Measurements from ENCODE around the gene FAM184B. TPM values are rescaled to one million over a fixed set of nuclear protein-coding genes. Genes with fewer than 3 reads are reported as not detected.

Gene FAM184B
- total RNA-seq, 4 donors from 2014 or later: 0.11 to 0.53 (median 0.49) TPM; not detected in 1

DNA sequence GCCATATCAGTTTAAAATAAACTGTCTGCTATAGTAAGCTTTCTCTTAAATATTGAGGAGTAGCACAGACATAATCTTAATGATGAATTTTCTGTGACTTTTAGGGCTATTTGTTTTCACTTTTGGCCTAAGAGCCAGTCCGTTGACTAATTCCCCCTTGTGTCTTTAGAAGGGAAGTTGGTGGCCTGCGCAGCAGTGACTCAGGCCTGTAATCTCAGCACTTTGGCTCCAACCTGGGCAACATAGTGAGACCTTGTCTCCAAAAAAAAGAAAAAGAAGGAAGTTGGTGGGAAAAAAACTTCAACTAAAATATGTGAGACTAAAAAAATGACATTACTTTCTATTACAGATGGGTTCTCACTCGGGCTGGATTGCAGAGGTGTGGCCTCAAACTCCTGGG is 32.7 kb upstream of the FAM184B start:
- no peaks in the 10 kb centered on the region for H3K27me3 ChIP-seq
- H3K36me3 ChIP-seq: no peaks in the 10 kb centered on the region
- in situ Hi-C loops (cut with MboI; ENCODE audit: low sequenced_read_pairs in 4 of 4): loop anchor here (10.0 to 25.0 kb wide), 4 partner anchors 198 to 781 kb away; partner anchors contain the start of gene LCORL (in 2 of the 4)
- peaks cover 13 to 17% of the 10 kb centered on the region in 2 donors for H3K4me1 ChIP-seq
- intact Hi-C loops (cut with DNase I; ENCODE audit: low total_unique reads): no loop called here
- H3K27ac ChIP-seq: no peak overlapping the region
- ATAC-seq: no peak
- no peak for DNase-seq
- H3K4me3 ChIP-seq: no peak overlapping the region
- H3K9me3 ChIP-seq: no peaks in the 10 kb centered on the region
- TF ChIP-seq, protein P1, sequence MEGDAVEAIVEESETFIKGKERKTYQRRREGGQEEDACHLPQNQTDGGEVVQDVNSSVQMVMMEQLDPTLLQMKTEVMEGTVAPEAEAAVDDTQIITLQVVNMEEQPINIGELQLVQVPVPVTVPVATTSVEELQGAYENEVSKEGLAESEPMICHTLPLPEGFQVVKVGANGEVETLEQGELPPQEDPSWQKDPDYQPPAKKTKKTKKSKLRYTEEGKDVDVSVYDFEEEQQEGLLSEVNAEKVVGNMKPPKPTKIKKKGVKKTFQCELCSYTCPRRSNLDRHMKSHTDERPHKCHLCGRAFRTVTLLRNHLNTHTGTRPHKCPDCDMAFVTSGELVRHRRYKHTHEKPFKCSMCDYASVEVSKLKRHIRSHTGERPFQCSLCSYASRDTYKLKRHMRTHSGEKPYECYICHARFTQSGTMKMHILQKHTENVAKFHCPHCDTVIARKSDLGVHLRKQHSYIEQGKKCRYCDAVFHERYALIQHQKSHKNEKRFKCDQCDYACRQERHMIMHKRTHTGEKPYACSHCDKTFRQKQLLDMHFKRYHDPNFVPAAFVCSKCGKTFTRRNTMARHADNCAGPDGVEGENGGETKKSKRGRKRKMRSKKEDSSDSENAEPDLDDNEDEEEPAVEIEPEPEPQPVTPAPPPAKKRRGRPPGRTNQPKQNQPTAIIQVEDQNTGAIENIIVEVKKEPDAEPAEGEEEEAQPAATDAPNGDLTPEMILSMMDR (IDR thresholded peaks at IDR 0.05 in 4 of 5, conservative IDR thresholded peaks at IDR 0.05 in 1 of 5): no peak
- no peak for TF ChIP-seq POLR2A (IDR thresholded peaks at IDR 0.05)

DNA sequence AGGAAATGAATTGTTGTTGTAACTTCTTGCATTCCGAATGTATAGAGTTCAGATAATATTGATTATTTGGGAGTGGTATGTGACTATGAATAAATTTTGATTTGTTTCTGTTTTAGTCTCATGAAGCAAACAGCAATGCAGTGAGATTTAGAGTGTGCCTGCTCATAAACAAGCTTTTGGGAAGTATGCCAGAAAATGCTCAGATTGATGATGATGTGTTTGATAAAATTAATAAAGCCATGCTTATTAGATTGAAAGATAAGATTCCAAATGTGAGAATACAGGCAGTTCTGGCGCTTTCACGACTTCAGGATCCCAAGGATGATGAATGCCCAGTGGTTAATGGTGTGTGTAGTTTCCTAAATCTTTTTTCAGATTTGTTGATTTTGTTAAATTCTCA is 31.4 kb upstream of the FAM184B start:
- no peaks in the 10 kb centered on the region for H3K36me3 ChIP-seq
- intact Hi-C loops (cut with DNase I; ENCODE audit: low total_unique reads): no loop called here
- H3K27me3 ChIP-seq: no peaks in the 10 kb centered on the region
- in situ Hi-C loops (cut with MboI; ENCODE audit: low sequenced_read_pairs in 4 of 4): loop anchor here (10.0 to 25.0 kb wide), 4 partner anchors 200 to 782 kb away; partner anchors contain the start of gene LCORL (in 2 of the 4)
- H3K4me3 ChIP-seq: no peak overlapping the region
- H3K27ac ChIP-seq: no peak overlapping the region
- TF ChIP-seq POLR2A (IDR thresholded peaks at IDR 0.05): no peak
- TF ChIP-seq, protein P1 (IDR thresholded peaks at IDR 0.05 in 4 of 5, conservative IDR thresholded peaks at IDR 0.05 in 1 of 5): no peak
- peaks cover 26 to 30% of the 10 kb centered on the region in 2 donors for H3K4me1 ChIP-seq
- DNase-seq (no peak), ATAC-seq (no peak)
- no peaks in the 10 kb centered on the region for H3K9me3 ChIP-seq

DNA sequence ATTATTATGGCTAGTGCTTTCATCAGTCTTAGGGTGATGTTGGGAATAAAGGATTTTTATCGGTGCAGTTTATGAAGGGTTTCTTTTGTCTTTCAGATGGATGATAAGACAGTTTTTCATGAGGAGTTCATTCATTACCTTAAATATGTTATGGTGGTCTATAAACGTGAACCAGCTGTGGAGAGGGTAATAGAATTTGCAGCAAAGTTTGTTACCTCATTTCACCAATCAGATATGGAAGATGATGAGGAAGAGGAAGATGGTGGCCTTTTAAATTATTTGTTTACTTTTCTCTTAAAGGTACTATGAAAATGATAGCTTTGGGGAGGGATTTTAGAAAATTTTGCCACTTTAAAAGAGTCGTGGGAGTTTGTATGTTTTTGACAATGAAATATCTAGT is 30.7 kb upstream of the FAM184B start:
- DNase-seq (no peak), ATAC-seq (no peak)
- no peaks in the 10 kb centered on the region for H3K27me3 ChIP-seq
- in situ Hi-C loops (cut with MboI; ENCODE audit: low sequenced_read_pairs in 4 of 4) (loop anchor here (10.0 to 25.0 kb wide), 4 partner anchors 200 to 783 kb away; partner anchors contain the start of gene LCORL (in 2 of the 4)), intact Hi-C loops (cut with DNase I; ENCODE audit: low total_unique reads) (no loop called here)
- no peaks in the 10 kb centered on the region for H3K9me3 ChIP-seq
- no peak for TF ChIP-seq POLR2A (IDR thresholded peaks at IDR 0.05)
- TF ChIP-seq, protein P1 (IDR thresholded peaks at IDR 0.05 in 4 of 5, conservative IDR thresholded peaks at IDR 0.05 in 1 of 5): no peak
- no peak overlapping the region for H3K27ac ChIP-seq
- no peak overlapping the region for H3K4me3 ChIP-seq
- H3K4me1 ChIP-seq: peaks cover 33 to 37% of the 10 kb centered on the region in 2 donors
- no peaks in the 10 kb centered on the region for H3K36me3 ChIP-seq

DNA sequence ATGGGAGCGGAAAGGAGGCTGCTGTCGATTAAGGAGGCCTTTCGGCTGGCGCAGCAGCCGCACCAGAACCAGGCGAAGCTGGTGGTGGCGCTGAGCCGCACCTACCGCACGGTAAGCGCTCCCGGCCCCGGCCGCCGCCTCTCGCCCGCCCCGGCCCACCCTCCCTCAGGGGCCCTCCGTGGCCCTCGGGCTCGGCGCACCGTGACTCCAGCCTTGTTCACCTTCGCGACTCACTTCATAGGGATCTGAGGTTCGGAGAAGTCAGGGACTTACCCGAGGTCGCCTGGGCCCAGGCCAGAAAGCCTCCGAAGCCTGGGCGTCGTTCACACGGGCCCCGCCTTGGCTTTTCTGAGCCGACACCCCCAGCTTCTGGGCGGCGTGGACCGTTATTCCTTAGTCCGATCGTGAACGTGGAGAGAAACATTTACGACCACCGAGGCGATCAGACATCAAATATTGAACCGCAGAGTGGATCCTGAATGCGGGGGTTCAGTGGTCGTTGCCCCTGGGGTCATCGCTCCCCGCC is 29.7 kb upstream of the FAM184B start:
- TF ChIP-seq, protein P1 (IDR thresholded peaks at IDR 0.05 in 4 of 5, conservative IDR thresholded peaks at IDR 0.05 in 1 of 5): no peak
- no peak for TF ChIP-seq POLR2A (IDR thresholded peaks at IDR 0.05)
- intact Hi-C loops (cut with DNase I; ENCODE audit: low total_unique reads): no loop called here
- no peaks in the 10 kb centered on the region for H3K27me3 ChIP-seq
- peaks cover 43 to 47% of the 10 kb centered on the region in 2 donors for H3K4me1 ChIP-seq
- peak overlapping the region; percentile 78 to 91 (median 84) for H3K4me3 ChIP-seq
- peak overlapping the region in 2 of 4 donors; percentile 19 to 94 for H3K27ac ChIP-seq
- peak in 1 of 2 donors; percentile 17 for DNase-seq
- peak in 1 of 2 donors; percentile 1 for ATAC-seq
- H3K9me3 ChIP-seq: no peaks in the 10 kb centered on the region
- in situ Hi-C loops (cut with MboI; ENCODE audit: low sequenced_read_pairs in 4 of 4): loop anchor here (10.0 to 25.0 kb wide), 4 partner anchors 201 to 784 kb away; partner anchors contain the start of gene LCORL (in 2 of the 4)
- no peaks in the 10 kb centered on the region for H3K36me3 ChIP-seq

All from gastrocnemius medialis (tissue), 4 donors.